Tibial nerve (tissue), 4 donors: Measurements from ENCODE around the gene COL6A3. TPM values are rescaled to one million over a fixed set of nuclear protein-coding genes. Genes with fewer than 3 reads are reported as not detected.

Experiments used
- DNase-seq, 2 donors: peaks; one replicate each; pipeline ENCODE4 v3.0.0-alpha.2; 2019; ENCODE audit warnings: low spot score in 2 of 2
- H3K27ac ChIP-seq, 4 donors: fragments of 200-600 bp; sonication (generic) in 3 of 4; one replicate each; pipeline ENCODE4 v1.5.1; 2017 to 2019; ENCODE audit warnings: mild to moderate bottlenecking in 1 of 4
- H3K27me3 ChIP-seq, 2 donors: fragments of 200-600 bp; sonication (generic) in 1 of 2; one replicate each; pipeline versions ENCODE4 v1.5.1 to v1.6.0; 2017 to 2019
- H3K36me3 ChIP-seq, 3 donors: fragments of 200-600 bp; sonication (generic); one replicate each; pipeline ENCODE4 v1.5.1; 2018 to 2019
- H3K4me1 ChIP-seq, 4 donors: fragments of 200-600 bp; sonication (generic) in 3 of 4; one replicate each; pipeline ENCODE4 v1.5.1; 2017 to 2019
- H3K4me3 ChIP-seq, 4 donors: fragments of 200-600 bp; sonication (generic) in 3 of 4; one replicate each; pipeline ENCODE4 v1.5.1; 2017 to 2019; ENCODE audit warnings: mild to moderate bottlenecking in 1 of 4, moderate library complexity in 1 of 4
- H3K9me3 ChIP-seq, 4 donors: fragments of 200-600 bp; sonication (generic) in 3 of 4; one replicate each; pipeline ENCODE4 v1.5.1; 2017 to 2019
- CTCF ChIP-seq, 5 experiments: fragments of 200-600 bp in 3 of 5; fragments of 450-650 bp in 2 of 5; sonication (generic) in 3 of 5; IDR thresholded peaks; one replicate each; pipeline ENCODE4 v1.5.1; 2016 to 2019; ENCODE audit warnings: antibody characterized with exemption in 5 of 5, mild to moderate bottlenecking in 3 of 5, moderate library complexity in 2 of 5
- EP300 ChIP-seq, 2 donors: sonication (generic); formaldehyde crosslinking; IDR thresholded peaks; one replicate each; pipeline ENCODE4 v1.6.1; 2017; ENCODE audit warnings: antibody characterized with exemption in 2 of 2, mild to moderate bottlenecking in 1 of 2
- POLR2A ChIP-seq, 2 donors: fragments of 450-650 bp; IDR thresholded peaks; one replicate each; pipeline ENCODE4 v1.6.1; 2017; ENCODE audit warnings: antibody characterized with exemption in 2 of 2, mild to moderate bottlenecking in 2 of 2, moderate library complexity in 2 of 2
- WGBS, 2 donors: methylation state at CpG; one replicate each; pipeline ENCODE4 v1.1.5; 2018; 5-methylcytosine and 5-hydroxymethylcytosine counted together
- total RNA-seq, 4 donors: library from RNA; depleted of rRNA; stranded (reverse); fragments of >200 nt; gene quantifications; one replicate each; pipeline ENCODE4 v1.1.0, GENCODE V29; 2016

The COL6A3 gene
- total RNA-seq, 4 donors from 2014 or later: 228 to 558 (median 364) TPM

- DNase-seq: no peak
- no peak overlapping the region for H3K27ac ChIP-seq
- no peaks in the 10 kb centered on the region for H3K36me3 ChIP-seq
- H3K9me3 ChIP-seq: no peaks in the 10 kb centered on the region
- TF ChIP-seq EP300 (IDR thresholded peaks at IDR 0.05): no peak
- no peak for TF ChIP-seq POLR2A (IDR thresholded peaks at IDR 0.05)
- TF ChIP-seq CTCF (IDR thresholded peaks at IDR 0.05): no peak
- no peaks in the 10 kb centered on the region for H3K27me3 ChIP-seq
- WGBS, 2 donors: 61 to 62% methylated on average over 11 of the region's 11 CpGs
- H3K4me1 ChIP-seq: peaks cover 0 to 26% (median 0%) of the 10 kb centered on the region in 4 donors
- no peak overlapping the region for H3K4me3 ChIP-seq
Observed at GRCh38 chr2:237456200-237456843, 42.4 kb upstream of the COL6A3 start.

GRCh38 chr2:237455764-237456163 is 41.8 kb upstream of the COL6A3 start:
- no peak overlapping the region for H3K4me3 ChIP-seq
- no peaks in the 10 kb centered on the region for H3K9me3 ChIP-seq
- no peaks in the 10 kb centered on the region for H3K27me3 ChIP-seq
- no peak overlapping the region for H3K27ac ChIP-seq
- no peak for DNase-seq
- peaks cover 0 to 29% (median 0%) of the 10 kb centered on the region in 4 donors for H3K4me1 ChIP-seq
- H3K36me3 ChIP-seq: no peaks in the 10 kb centered on the region
- 80 to 84% methylated on average over 5 of the region's 5 CpGs for WGBS, 2 donors
- TF ChIP-seq CTCF (IDR thresholded peaks at IDR 0.05) (no peak), POLR2A (IDR thresholded peaks at IDR 0.05) (no peak), EP300 (IDR thresholded peaks at IDR 0.05) (no peak)

GRCh38 chr2:237453671-237454070 is 39.7 kb upstream of the COL6A3 start:
- Histone ChIP-seq H3K4me1 (peaks cover 0 to 32% (median 10%) of the 10 kb centered on the region in 4 donors), H3K36me3 (no peaks in the 10 kb centered on the region), H3K27me3 (no peaks in the 10 kb centered on the region), H3K27ac (no peak overlapping the region), H3K4me3 (no peak overlapping the region), H3K9me3 (no peaks in the 10 kb centered on the region)
- TF ChIP-seq EP300 (IDR thresholded peaks at IDR 0.05): no peak
- no peak for TF ChIP-seq CTCF (IDR thresholded peaks at IDR 0.05)
- TF ChIP-seq POLR2A (IDR thresholded peaks at IDR 0.05): no peak
- DNase-seq: no peak
- 70 to 84% methylated on average over 3 of the region's 3 CpGs for WGBS, 2 donors

GRCh38 chr2:237452861-237453260 is 38.9 kb upstream of the COL6A3 start:
- TF ChIP-seq EP300 (IDR thresholded peaks at IDR 0.05) (no peak), POLR2A (IDR thresholded peaks at IDR 0.05) (no peak), CTCF (IDR thresholded peaks at IDR 0.05) (no peak)
- no peak overlapping the region for H3K27ac ChIP-seq
- H3K4me1 ChIP-seq: peaks cover 0 to 34% (median 12%) of the 10 kb centered on the region in 4 donors
- DNase-seq: no peak
- H3K9me3 ChIP-seq: no peaks in the 10 kb centered on the region
- 75 to 82% methylated on average over 3 of the region's 3 CpGs for WGBS, 2 donors
- no peak overlapping the region for H3K4me3 ChIP-seq
- no peaks in the 10 kb centered on the region for H3K27me3 ChIP-seq
- no peaks in the 10 kb centered on the region for H3K36me3 ChIP-seq

- TF ChIP-seq POLR2A (IDR thresholded peaks at IDR 0.05) (no peak), CTCF (IDR thresholded peaks at IDR 0.05) (peak in 2 of 5 experiments; percentile 16 to 23), EP300 (IDR thresholded peaks at IDR 0.05) (no peak)
- no peaks in the 10 kb centered on the region for H3K27me3 ChIP-seq
- H3K27ac ChIP-seq: no peak overlapping the region
- no peaks in the 10 kb centered on the region for H3K36me3 ChIP-seq
- WGBS, 2 donors: 49 to 61% methylated on average over 20 of the region's 20 CpGs
- DNase-seq: no peak
- peaks cover 0 to 34% (median 12%) of the 10 kb centered on the region in 4 donors for H3K4me1 ChIP-seq
- H3K9me3 ChIP-seq: no peaks in the 10 kb centered on the region
- no peak overlapping the region for H3K4me3 ChIP-seq
Observed at GRCh38 chr2:237451643-237452469, 37.9 kb upstream of the COL6A3 start.
